GM21619 (cell line): ENCODE results near the gene SCN2A.

ENCODE experiments used
- ATAC-seq: cut with Tn5 transposase; IDR thresholded peaks from one replicate; pipeline ENCODE4 v1.9.1; 2021; ENCODE audit not compliant: unreplicated experiment

Gene SCN2A

GRCh38 chr2:165410276-165410675 lies 171.1 kb downstream of the SCN2A start:
- ATAC-seq, result no peak

- ATAC-seq, result no peak
Measured at GRCh38 chr2:165414187-165414586, 175.0 kb downstream of the SCN2A start.

- no peak for ATAC-seq
Measured at GRCh38 chr2:165417009-165417408, 177.8 kb downstream of the SCN2A start.

GRCh38 chr2:165420231-165420630 lies 181.0 kb downstream of the SCN2A start:
- ATAC-seq, result no peak

GRCh38 chr2:165423081-165423480 lies 183.9 kb downstream of the SCN2A start:
- no peak for ATAC-seq

- no peak for ATAC-seq
Measured at GRCh38 chr2:165425556-165425955, 186.3 kb downstream of the SCN2A start.

GRCh38 chr2:165427686-165428085 lies 188.5 kb downstream of the SCN2A start:
- ATAC-seq, result no peak

GRCh38 chr2:165428926-165429325 lies 189.7 kb downstream of the SCN2A start:
- ATAC-seq, result no peak

- no peak for ATAC-seq
Measured at GRCh38 chr2:165431014-165431413, 191.8 kb downstream of the SCN2A start.

- ATAC-seq, result no peak
Measured at GRCh38 chr2:165432234-165432966, 193.2 kb downstream of the SCN2A start.

- no peak for ATAC-seq
Measured at GRCh38 chr2:165434865-165435496, 195.8 kb downstream of the SCN2A start.

GRCh38 chr2:165435611-165436010 lies 196.4 kb downstream of the SCN2A start:
- no peak for ATAC-seq

GRCh38 chr2:165436559-165436958 lies 197.3 kb downstream of the SCN2A start:
- no peak for ATAC-seq

- no peak for ATAC-seq
Measured at GRCh38 chr2:165440367-165440766, 201.2 kb downstream of the SCN2A start.
